GM18499 (cell line): ENCODE data around the gene IHH.

Experiments used
- ATAC-seq: cut with Tn5 transposase; IDR thresholded peaks from one replicate; pipeline ENCODE4 v1.9.1; 2021; ENCODE audit warnings: moderate number of reproducible peaks; ENCODE audit not compliant: insufficient read depth, unreplicated experiment

Gene IHH

DNA sequence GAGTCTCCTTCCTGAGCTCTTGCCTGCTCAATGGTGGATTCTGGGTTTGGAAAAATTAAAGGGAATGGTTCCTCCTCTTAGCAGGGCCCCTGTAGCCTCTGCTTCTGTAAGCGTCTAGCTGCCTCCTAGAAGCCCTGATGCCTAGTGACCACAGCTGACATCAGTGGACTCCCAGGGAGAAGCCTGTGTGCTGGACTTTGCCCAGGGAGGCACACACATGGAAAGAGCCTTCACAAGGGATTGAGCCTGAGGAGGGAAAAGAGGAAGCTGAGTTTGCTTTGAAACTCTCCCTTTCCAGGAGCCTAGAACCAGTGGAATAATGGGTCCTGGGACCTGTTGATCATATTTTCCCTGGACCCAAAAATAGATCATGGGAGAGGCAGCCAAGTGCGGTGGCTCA lies 18.0 kb downstream of the IHH start:
- ATAC-seq, result no peak

DNA sequence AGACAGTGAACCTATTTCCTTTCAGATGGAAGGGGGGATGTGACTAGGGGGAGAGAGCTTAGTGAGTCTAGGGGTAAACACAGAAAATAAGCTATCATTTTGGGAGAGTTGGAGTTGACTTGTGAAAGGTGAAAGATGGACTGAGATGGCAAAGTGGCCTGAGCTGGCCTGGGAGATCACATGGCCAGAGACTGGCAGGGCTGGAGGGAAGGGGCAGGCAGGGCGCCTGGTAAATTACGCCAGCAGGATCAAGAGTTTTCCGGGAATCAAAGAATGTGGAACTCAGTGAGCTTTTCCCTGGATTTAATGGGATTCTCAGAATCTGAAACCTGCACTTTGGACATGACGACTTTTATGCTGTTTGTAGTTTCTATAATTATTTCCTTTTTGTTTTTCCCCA lies 18.6 kb downstream of the IHH start:
- no peak for ATAC-seq

DNA sequence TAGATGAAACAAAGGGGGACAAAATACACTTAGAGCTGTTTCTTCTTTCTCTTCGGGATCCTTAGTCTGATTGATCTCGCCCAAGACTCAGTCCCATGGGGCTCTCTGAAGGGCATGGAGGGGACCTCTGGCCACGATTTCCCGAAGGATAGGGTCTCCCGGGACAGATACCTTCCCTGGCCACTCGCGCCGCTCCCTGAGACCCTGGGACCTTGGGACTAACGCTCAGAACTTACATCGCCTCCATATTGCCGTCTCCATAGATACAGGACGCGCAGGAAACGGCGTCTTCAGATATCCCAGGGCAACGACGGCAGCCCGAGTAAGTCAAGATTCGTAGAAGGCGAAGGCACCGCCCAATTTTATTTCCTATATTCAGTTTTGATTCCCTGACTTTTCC lies 19.5 kb downstream of the IHH start, which contains the start of gene CFAP65:
TSS of gene CFAP65 (minus strand) at position 265 of the 400 bp plus-strand sequence. CDS start 2,468 bp downstream, outside the sequence.
- ATAC-seq, result no peak

DNA sequence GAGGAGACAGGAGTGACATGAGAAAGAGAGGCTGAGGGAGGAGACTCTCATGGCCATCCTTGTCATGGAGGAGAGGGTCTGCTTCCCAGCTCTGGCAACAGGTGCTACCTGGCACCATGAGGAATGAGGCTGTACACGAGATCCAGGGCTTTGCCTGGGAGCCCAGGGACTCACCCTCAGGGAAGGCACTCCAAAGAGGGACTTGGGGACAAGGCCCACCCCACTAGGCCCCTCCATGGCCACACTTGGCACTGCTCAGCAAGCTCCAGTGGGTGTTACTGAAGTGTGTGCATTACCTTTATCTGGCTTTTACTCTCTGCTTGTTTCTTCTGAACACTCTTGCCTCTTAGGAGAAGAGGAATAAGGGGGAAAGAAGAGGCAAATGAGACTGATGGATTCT lies 22.1 kb downstream of the IHH start:
- no peak for ATAC-seq

DNA sequence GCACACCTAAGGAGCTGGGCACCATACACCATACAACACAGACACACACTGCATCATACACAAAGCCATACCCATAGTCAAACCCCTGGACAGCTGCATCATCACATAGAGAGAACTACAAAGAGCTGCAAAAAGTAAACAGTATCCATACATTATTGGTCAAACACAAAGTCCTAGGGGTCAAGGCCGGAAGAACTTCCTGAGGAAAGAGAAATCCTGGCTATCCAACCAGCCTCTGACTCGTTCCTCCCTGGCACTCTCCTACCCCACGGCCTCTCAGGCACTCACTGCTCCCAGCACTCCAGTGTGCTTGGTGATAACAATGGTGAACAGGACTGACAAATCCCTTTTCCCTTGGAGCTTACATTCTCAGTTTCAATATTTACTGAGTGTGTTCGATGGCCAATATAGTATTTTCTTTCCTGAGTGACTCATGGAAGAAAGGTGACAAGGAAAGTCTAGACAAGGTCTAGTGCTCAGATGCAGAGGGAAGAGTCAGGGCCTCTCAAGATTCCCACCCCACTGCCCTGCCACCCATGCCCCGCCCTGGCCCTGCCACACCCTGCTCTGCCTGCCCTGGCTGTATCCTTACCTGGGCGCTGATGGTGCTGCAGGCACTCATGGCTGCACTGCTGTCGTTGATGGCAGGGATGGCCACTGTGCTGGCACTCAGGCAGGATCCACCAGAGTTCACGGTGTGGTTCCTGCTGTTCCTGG lies 22.8 kb downstream of the IHH start:
- no peak for ATAC-seq

DNA sequence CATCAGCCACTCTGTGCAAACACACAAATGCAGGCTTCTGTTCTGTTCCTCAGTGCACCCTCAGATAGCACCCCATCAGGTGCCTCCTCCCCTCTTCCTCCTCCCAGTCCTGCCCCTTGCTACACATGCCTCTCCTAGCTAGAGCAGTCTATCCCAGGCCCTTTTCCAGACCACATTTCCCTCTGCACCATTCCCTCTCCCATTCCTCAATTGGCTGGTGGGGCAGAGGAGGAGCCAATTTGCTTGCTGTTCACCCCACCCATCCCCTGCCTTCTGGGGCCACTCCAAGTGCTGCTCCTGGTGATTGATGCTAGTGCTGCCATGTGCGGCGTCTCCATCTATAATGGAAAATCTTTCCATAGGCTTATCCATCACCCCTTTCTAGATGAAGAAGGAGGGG lies 24.8 kb downstream of the IHH start:
- ATAC-seq, result no peak

DNA sequence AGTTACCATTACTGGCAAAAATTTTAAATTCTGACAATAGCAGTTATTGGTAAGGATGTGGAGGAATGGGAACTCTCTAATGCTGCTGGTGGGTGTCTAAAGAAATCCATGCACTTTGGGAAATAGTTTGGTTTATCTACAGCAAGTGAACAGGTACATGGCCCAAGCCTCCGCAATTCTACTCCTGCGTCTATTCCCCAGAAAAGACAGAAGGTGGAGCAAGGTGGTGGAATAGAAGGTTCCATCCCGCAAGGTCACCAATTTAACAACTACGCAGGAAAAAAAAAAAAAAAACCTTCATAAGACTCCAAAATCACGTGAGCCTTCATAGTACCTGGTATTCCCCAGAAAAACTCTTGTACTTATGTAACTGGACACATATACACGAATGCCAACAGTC lies 25.9 kb downstream of the IHH start:
- ATAC-seq, result no peak

DNA sequence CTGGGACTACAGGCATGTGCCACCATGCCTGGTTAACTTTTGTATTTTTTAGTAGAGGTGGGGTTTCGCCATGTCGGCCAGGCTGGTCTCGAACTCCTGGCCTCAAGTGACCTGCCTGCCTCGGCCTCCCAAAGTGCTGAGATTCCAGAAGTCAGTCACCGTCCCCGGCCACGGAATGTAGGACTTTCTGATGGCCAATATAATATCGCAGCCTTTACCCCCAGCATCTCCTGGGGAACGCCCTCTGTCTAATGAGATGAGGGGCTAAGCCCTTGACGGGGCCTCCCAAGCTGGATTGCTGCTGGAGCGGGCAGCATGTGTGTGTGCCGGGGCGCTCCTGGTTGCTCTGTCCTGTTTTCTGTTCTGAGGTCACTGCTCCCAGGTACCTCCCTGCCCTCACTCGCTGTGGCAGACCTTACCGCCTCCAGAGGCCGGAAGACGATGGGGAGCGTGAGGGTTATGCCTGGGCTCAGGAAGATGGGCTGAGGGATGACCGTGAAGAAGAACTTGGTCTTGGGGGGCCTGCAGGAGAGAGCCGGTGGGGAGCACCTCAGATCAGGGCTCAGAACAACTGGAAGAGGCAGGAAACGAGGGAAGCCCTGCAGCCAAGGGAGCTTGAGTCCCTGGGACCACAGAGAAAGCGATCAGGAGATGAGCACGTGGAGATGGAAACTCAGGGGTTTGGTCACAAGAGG lies 28.5 kb downstream of the IHH start:
- no peak for ATAC-seq

DNA sequence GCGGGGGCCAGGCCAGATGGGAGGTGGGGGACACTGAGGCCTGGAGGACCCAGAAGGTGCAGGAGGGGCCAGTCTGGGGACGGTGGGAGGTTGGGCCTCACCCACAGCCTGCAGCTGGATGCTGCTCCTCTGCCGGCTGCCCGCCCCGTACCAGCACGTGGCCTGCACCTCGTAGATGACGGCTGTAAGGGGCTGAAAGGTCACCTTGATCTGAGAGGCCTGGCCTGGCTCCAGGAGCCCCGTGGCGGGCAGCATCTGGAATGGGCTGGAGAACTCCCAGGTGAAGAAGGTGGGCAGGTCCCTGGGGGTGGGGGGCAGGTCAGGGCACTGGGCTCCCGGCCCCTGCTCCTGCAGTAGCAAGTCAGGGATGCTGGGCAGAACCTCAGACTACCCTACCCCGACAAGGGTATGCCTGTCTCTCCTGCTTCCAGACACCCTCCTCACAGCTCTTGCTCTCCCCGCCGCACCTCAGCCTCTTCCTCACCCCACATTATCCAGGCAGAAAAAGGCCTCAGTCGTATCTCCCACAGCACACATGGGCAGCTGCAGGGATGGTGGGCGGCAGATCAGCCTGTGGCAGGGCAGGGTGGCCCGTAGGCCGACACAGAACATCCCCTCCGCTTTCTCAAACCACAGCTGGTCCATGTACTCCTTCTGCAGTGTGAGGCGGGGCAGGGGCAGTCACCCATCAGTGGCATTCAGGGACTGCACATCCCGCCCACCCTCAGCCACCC lies 29.5 kb downstream of the IHH start:
- no peak for ATAC-seq

DNA sequence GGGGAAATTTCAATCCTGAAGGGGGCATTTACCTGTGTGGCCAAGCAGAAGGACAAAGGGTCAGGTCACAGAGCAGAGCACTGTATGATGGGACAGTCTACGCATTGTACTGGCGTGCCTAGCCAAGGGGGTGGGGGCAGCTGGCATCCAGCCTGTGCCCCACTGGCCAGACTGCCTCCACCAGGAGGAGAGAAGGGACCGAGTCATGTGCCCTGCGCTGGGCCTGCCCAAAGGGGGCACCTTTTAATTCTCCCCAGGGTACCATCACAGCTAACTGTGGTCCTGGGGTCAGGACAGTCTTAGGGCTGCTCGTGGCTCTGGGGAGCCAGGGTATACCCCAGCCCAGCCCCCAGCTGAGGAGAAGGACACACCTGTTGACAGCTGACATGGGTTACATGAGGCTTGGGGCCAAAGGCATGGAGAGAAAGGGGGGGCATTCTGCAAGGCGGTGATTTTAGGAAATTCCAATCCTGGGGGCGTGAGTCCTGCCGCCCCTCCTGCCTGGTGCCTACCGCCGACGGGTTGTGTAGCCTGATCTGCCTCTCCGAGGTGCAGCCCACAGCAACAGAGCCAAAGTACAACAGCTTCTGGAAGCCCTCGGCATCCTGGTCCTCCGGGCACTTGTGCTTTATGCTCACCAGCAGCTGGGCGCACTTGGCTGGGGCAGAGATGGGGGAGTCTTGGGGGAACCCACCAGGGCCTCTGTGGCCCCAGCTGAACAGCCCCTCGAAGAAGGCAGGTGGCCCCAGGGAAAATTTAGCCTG lies 30.4 kb downstream of the IHH start:
- no peak for ATAC-seq

DNA sequence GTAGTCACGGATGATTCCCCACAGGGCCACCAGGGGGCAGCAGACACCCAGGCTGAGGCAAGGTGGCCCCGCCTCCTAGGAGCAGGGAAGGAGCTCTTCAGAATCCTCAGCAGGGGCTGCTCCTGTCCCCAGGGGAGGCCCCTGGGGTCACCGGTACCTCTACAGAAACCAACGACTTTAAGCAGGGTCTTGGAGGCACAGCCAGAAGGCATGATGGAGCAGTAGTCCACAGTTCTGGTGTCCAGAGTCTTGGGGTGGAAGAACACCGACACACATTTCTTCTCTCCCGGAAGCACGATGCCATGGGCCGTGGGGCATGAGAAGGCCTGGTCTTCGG lies 30.9 kb downstream of the IHH start:
- no peak for ATAC-seq

DNA sequence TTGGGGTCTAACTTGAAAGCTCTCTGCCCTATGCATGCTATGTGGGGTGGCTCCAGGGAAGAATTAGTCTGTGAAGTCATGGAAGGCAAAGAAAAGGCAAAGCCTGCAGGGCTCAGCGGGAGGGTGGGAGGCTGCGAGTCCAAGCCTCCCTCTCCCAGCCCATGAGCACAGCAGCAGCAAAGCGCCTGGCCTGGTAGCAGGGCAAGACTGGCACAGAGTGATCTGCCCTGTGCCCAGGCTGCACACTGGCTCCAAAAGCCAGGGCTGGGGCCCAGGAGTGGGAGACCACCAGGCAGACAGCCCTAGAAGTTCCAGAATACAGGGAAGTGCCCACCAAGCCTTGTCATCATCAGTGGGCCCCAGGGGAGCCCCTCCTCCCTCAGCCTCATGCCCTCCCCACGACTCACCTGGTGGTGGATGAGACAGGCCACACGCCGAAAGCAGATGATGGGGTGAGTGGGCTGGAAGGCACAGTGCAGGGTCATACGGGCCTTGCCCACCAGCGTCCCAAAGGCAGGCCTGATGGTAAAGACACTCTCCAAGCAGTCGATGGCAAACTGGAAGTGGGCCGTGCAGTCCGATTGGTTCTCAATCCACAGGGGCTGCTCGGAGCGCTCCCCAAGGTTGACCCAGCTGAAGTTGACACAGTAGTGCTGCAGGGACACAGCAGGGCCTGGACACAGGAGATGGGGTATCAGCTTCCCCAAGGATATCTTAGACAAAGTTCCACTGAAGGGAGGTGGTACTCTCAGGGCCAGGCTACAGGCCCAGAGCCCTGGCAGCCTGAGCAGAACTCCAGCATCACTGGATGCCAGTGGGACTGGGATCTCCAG lies 31.5 kb downstream of the IHH start:
- ATAC-seq, result no peak

DNA sequence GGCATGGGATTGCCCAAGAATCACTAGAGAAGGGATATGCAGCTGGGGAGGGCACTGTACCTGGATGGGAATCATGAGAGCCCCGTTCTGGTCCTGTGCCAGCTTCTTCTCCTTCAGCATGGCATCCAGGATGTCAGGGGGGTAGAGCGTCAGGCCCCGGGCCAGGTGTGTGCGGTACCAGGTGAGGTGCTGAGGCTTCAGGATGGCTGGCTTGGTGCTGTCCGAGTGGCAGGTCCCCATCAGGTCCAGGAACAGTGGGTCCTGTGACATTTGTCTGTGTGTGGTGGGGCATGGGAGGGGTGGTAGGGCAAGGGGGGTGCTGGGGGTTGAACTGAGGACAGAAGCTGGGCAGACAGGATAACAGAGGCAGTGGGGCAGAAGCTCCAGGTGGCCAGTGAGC lies 32.6 kb downstream of the IHH start:
- no peak for ATAC-seq

DNA sequence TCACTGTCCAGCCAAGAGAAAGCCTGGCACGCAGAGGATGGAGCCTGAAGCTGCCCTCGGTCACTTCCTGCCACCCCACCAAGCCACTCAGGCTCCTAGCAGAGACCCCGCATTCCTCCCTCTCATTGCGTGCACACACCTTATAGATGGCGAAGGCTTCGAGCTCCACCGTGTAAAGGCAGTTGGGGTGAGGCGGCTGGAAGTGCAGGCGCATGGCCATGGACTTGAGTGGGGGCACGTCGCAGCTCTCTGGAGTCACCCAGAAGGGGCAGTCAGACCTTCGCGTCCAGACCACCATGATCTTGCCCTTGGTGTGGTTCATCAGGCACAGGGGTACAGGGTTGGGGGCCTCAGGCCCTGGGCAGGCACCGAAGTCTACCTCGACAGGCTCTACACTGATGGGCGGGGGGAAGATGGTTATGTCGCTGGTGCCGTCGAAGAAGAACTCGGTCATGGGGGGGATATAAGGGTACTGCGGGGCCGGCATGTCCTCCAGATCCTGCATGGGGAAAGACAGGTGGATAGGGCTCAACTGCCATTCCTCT lies 33.1 kb downstream of the IHH start:
- no peak for ATAC-seq

DNA sequence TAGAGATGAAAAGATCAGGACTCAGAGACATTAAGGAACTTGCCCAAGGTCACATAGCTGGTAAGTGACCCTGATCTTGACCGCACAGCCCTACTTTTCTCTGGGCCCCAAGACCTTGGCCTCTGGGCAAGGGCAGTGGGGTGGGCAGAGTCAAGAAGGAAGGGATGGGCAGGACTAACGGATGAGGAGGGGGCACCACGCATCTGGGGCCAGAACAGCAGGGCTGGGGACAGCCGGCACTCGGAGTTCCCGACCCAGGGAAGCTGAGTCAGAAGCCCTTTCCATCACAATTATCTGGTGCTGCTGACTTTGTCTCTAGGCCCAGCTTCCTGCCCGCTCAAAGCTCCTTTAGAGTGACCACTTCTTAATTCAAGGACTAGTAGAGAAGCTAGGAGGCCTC lies 33.8 kb downstream of the IHH start:
- no peak for ATAC-seq

DNA sequence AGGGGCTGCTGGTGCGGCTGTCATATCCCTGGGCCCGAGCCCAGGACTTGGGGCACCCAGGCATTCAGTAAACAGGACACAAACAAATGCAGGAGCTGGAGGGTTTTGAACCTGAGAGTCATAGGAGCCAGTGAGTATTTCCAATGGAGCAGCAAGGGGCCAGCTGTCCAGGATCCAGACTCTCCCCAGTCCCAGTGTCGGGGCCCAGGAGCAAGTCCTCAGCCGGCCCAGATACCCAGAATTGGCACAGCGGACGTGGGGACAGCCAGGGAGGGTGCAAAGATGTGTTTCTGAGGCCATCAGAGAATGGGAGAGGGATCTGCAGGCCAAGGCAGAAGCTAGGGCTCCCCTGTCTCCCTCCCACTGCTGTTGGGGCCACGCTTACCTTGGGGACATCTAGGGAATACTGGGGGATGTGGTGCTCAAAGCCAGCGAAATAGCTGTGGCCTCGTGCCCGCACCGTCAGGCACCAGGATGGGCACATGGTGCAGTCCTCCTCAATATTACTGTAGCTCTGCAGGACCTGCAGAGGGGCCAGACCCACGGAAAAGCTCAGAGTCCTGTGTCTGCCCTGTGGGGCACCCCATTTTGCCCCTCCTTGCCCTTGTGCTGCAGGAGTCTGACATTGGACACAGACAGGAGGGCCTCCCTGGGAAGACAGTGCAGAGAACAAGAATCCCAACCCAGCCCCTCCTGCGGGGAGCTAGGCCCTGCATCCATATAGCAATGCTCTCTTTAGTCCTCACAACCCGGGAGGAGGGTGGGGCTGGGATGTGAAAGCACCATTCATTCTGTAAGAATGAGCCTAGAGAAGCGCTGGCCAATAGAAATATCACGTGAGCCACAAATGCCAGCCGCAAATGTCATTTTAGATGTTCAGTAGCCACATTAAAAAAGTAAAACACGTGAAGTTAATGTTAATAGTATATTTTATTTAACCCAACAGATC lies 34.8 kb downstream of the IHH start:
- no peak for ATAC-seq

DNA sequence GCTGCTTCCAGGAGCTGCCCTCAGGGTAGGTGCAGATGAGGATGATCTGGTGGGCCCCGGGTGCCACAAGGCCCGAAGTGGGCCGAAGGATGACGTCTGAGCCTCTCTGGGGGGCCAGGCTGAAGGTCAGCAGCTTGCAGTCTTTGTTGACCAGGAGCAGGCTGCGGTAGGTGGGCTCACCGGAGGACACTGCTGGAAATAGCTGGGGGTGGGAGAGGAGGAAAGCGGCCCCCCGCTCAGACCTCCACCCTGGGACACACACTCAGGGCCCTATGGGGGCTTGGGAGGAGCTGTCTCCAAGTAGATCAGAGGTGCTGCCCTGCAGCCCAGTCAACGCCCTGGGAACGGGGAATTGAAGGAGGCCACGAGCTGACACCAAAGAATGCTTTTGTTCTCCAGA lies 36.7 kb downstream of the IHH start:
- no peak for ATAC-seq

DNA sequence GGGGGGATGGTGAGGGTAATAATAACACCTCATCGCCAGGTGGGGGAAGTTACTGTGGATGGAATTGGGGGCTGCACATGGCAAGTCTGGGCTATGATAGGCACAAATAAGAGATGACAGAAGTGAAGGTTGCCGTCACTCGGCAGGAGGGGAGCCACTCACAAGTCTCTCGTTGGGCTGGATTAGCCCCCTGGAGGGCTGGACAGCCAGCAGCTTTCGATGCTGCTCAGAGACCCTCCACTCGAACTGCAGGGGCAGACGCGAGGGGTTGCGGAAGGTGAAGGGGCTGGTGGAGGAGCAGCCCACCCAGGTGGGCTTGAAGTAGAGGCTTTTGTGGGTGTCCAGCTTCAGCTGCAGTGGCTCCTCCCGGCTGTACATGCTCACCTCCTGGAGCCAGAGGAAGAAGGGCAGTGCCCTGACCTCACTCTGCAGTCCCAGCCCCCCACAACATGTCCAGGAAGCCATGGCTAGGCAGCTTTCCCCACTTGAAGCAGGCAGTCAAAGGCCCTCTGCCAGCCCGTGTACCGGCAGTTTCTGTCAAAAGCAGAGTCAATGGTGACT lies 37.6 kb downstream of the IHH start:
- no peak for ATAC-seq
